Fibroblast of lung (primary cell): ENCODE measurements around the gene WFIKKN1. TPM values are rescaled to one million over a fixed set of nuclear protein-coding genes. Genes with fewer than 3 reads are reported as not detected.

Experiments
- DNase-seq, 2 donors: peaks; one replicate each; pipeline versions ENCODE4 v3.0.0 to v3.0.0-alpha.2; 2010; ENCODE audit warnings: low read depth in 2 of 2
- H2AFZ ChIP-seq: 2 replicates; pipeline ENCODE4 v1.5.1; 2012; ENCODE audit warnings: low read length, control low read depth, inconsistent platforms
- H3K27ac ChIP-seq: 2 replicates; pipeline ENCODE4 v1.5.1; 2011; ENCODE audit warnings: low read length, control low read depth; ENCODE audit not compliant: insufficient read depth
- H3K27me3 ChIP-seq: 2 replicates; pipeline ENCODE4 v1.5.1; 2011; ENCODE audit warnings: mild to moderate bottlenecking, low read length; ENCODE audit not compliant: control insufficient read depth, insufficient read depth
- H3K36me3 ChIP-seq: 2 replicates; pipeline ENCODE4 v1.5.1; 2011; ENCODE audit warnings: low read length; ENCODE audit not compliant: control insufficient read depth, insufficient read depth
- H3K4me1 ChIP-seq: 2 replicates; pipeline ENCODE4 v1.5.1; 2011; ENCODE audit warnings: low read length; ENCODE audit not compliant: control insufficient read depth, insufficient read depth; ENCODE audit errors: extremely low read depth
- H3K4me2 ChIP-seq: 2 replicates; pipeline ENCODE4 v1.5.1; 2011; ENCODE audit warnings: low read length, control low read depth; ENCODE audit not compliant: insufficient read depth; ENCODE audit errors: extremely low read depth
- H3K4me3 ChIP-seq, 4 experiments: fragments of 200-600 bp in 1 of 4; sonication (generic) in 1 of 4; replicated peaks in 1 of 4; 2 replicates each; pipeline ENCODE4 v1.5.1; 2011 to 2016; ENCODE audit warnings: low read length in 4 of 4, low read depth in 3 of 4, mild to moderate bottlenecking in 3 of 4, control low read depth in 2 of 4, inconsistent platforms in 1 of 4, mixed read lengths in 1 of 4; ENCODE audit not compliant: insufficient read depth in 1 of 4; ENCODE audit errors: control extremely low read depth in 1 of 4
- H3K79me2 ChIP-seq: 2 replicates; pipeline ENCODE4 v1.5.1; 2012; ENCODE audit warnings: mild to moderate bottlenecking, low read length, inconsistent platforms; ENCODE audit not compliant: control insufficient read depth, insufficient read depth
- H3K9ac ChIP-seq: 2 replicates; pipeline ENCODE4 v1.5.1; 2011; ENCODE audit warnings: mild to moderate bottlenecking, low read length, control low read depth; ENCODE audit not compliant: insufficient read depth
- H3K9me3 ChIP-seq: 2 replicates; pipeline ENCODE4 v1.5.1; 2012; ENCODE audit warnings: low read depth, low read length; ENCODE audit not compliant: control insufficient read depth, insufficient read depth
- H4K20me1 ChIP-seq: 2 replicates; pipeline ENCODE4 v1.5.1; 2011; ENCODE audit warnings: low read length; ENCODE audit not compliant: control insufficient read depth, insufficient read depth; ENCODE audit errors: extremely low read depth
- CTCF ChIP-seq, 2 donors: IDR thresholded peaks in 1 of 2; conservative IDR thresholded peaks in 1 of 2; 1 replicate in 1 of 2; 2 replicates in 1 of 2; pipeline ENCODE4 v1.5.1; 2011 to 2012; ENCODE audit warnings: low read length in 2 of 2, control low read depth in 1 of 2, inconsistent platforms in 1 of 2, low read depth in 1 of 2, mild to moderate bottlenecking in 1 of 2
- EZH2 ChIP-seq: IDR thresholded peaks from 2 replicates; pipeline ENCODE4 v1.5.1; 2012; ENCODE audit warnings: low read length, control low read depth, mild to moderate bottlenecking; ENCODE audit errors: missing control alignments
- polyA plus RNA-seq, 2 donors: library from polyadenylated mRNA; depleted of rRNA in 1 of 2; stranded (reverse) in 1 of 2; unstranded in 1 of 2; fragments of >200 nt; gene quantifications; 2 replicates each; pipeline ENCODE4 v1.2.1, GENCODE V29; 2011 to 2012; ENCODE audit warnings: missing spikeins in 1 of 2
- total RNA-seq: library from RNA; depleted of rRNA; stranded (reverse); fragments of >200 nt; gene quantifications from 2 replicates; pipeline ENCODE4 v1.2.1, GENCODE V29; 2014

Gene WFIKKN1
- total and polyA plus RNA-seq, 2 donors (not counting 1 experiment from before 2014, with no cell fraction given): 0.17 TPM; not detected in 1

GRCh38 chr16:667113-667779, 36.5 kb downstream of the WFIKKN1 start:
- TF ChIP-seq CTCF (conservative IDR thresholded peaks at IDR 0.05 in 1 of 2, IDR thresholded peaks at IDR 0.05 in 1 of 2; ENCODE audit: low read depth in 1 of 2, low read length in 2 of 2) (no peak), EZH2 (no peak)

DNA sequence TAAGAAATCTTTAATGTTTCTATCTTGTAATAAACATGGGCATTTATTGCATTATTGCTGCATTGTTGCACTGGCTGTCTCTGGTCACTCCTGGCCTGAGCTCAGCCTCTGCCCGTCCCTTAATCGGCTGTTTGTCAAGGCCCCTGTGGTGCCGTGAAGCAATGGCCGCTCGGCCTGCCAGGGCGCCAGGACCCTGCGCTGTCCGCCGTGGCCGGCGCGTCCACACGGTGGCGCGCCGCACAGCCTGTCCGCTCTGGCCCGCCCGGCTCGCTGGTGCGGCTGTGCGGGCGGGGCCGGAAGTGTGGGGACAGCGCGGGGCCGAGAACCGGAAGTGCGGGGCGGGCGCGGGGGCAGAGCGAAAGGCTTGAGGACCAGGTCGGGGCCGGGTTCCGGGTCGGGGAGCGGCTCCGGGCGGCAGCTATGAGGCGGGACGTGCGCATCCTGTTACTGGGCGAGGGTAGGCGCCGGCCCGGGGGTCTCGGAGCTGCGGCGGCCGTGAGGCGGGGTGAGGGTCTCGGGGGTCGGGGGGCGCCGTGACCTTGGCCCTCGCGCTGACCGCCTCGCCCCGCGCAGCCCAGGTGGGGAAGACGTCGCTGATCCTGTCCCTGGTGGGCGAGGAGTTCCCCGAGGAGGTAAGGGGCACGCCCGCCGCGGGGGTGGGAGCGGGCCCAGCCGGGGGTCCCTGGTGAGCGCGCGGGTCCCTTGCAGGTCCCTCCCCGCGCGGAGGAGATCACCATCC, 37.2 kb downstream of the WFIKKN1 start, which contains the start of gene RHOT2:
RHOT2 (plus strand) TSS at position 353 of the 739 bp plus-strand sequence; CDS start at position 421, 68 bp downstream.
- Histone ChIP-seq H4K20me1 (no peaks in the 10 kb centered on the region), H3K79me2 (peaks cover 23% of the 10 kb centered on the region), H3K9ac (peak within 1 kb of the TSS; percentile 89), H3K36me3 (peaks cover 38% of the 10 kb centered on the region), H3K4me3 (peak within 1 kb of the TSS; percentile 66 to 90 (median 88)), H3K27me3 (no peaks in the 10 kb centered on the region), H2AFZ (peak within 1 kb of the TSS; percentile 89), H3K9me3 (no peaks in the 10 kb centered on the region), H3K4me1 (peaks cover 7% of the 10 kb centered on the region), H3K27ac (peak within 1 kb of the TSS; percentile 73), H3K4me2 (peak within 1 kb of the TSS; percentile 94)
- DNase-seq: peak; percentile 84 to 88
- TF ChIP-seq EZH2 (no peak), CTCF (conservative IDR thresholded peaks at IDR 0.05 in 1 of 2, IDR thresholded peaks at IDR 0.05 in 1 of 2; ENCODE audit: low read depth in 1 of 2, low read length in 2 of 2) (peak; percentile 38 to 56)

More at GRCh38 chr16:667113-667779, 36.5 kb downstream of the WFIKKN1 start:
- Histone ChIP-seq H4K20me1 (no peaks in the 10 kb centered on the region), H3K27me3 (no peaks in the 10 kb centered on the region), H2AFZ (peak overlapping the region; percentile 89), H3K4me2 (no peak overlapping the region), H3K4me1 (peaks cover 7% of the 10 kb centered on the region), H3K27ac (peak overlapping the region; percentile 19), H3K9me3 (no peaks in the 10 kb centered on the region), H3K36me3 (peaks cover 31% of the 10 kb centered on the region), H3K79me2 (peaks cover 23% of the 10 kb centered on the region), H3K9ac (no peak overlapping the region), H3K4me3 (no peak overlapping the region)
- DNase-seq: no peak

DNA sequence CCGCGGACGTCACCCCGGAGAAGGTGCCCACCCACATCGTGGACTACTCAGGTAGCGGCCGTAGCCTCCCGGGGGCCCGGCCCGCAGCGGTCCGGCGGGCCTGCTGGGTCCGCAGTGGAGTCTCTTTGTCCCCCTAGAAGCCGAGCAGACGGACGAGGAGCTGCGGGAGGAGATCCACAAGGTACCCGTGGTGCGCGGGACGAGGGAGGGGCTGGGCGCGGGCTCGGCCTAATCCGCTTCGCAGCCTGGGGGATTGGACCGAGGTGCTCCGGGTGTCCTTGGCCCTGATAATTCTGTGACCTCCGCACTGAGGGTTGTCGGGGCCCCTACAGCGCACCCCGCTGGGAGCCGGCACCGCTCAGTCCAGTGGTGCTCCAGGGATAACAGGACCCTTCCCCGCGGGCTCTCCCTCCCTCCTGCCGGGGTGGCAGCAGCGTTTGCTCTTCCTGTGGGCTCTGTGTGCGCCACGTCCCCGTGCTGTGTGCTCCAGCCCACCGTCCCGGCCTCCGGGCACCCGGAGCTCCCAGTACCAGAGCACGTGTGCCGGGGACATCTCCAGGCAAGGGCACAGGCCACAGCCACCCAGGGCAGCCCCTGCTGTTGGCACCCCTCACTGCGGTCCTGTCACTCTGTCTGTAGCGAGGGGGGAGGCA, 37.9 kb downstream of the WFIKKN1 start:
- no peak for DNase-seq
- peak overlapping the region; percentile 94 for H3K4me2 ChIP-seq
- no peaks in the 10 kb centered on the region for H3K27me3 ChIP-seq
- no peaks in the 10 kb centered on the region for H3K9me3 ChIP-seq
- peaks cover 7% of the 10 kb centered on the region for H3K4me1 ChIP-seq
- H3K79me2 ChIP-seq: peaks cover 23% of the 10 kb centered on the region
- H3K9ac ChIP-seq: peak overlapping the region; percentile 89
- H4K20me1 ChIP-seq: no peaks in the 10 kb centered on the region
- peak overlapping the region; percentile 73 for H3K27ac ChIP-seq
- H3K4me3 ChIP-seq: peak overlapping the region; percentile 66 to 90 (median 88)
- TF ChIP-seq CTCF (conservative IDR thresholded peaks at IDR 0.05 in 1 of 2, IDR thresholded peaks at IDR 0.05 in 1 of 2; ENCODE audit: low read depth in 1 of 2, low read length in 2 of 2): no peak
- TF ChIP-seq EZH2: no peak
- H2AFZ ChIP-seq: no peak overlapping the region
- peaks cover 39% of the 10 kb centered on the region for H3K36me3 ChIP-seq
